HepG2 (cell line): ENCODE results near the gene CRYM. TPM values are rescaled to one million over a fixed set of nuclear protein-coding genes. Genes with fewer than 3 reads are reported as not detected.

ENCODE experiments used
- CCDC6 ChIP-seq: sonication (generic); formaldehyde crosslinking; IDR thresholded peaks from 2 replicates; pipeline ENCODE4 v1.8.1; 2022; ENCODE audit warnings: mild to moderate bottlenecking, missing genetic modification reagents, moderate library complexity
- CEBPG ChIP-seq: IDR thresholded peaks from 2 replicates; pipeline ENCODE4 v1.6.1; 2016
- CENPX ChIP-seq: sonication (generic); formaldehyde crosslinking; IDR thresholded peaks from 2 replicates; pipeline ENCODE4 v1.9.0; 2021; ENCODE audit warnings: mild to moderate bottlenecking, missing genetic modification reagents, moderate library complexity
- ELK4 ChIP-seq: sonication (generic); formaldehyde crosslinking; IDR thresholded peaks from 2 replicates; pipeline ENCODE4 v1.9.0; 2021; ENCODE audit warnings: missing genetic modification reagents, borderline replicate concordance
- ETV6 ChIP-seq: sonication (generic); formaldehyde crosslinking; conservative IDR thresholded peaks from 2 replicates; pipeline ENCODE4 v1.4.0; 2020; ENCODE audit warnings: missing genetic modification reagents
- FOSL2 ChIP-seq: sonication (generic); formaldehyde crosslinking; IDR thresholded peaks from 2 replicates; pipeline ENCODE4 v1.4.0; 2020; ENCODE audit warnings: missing genetic modification reagents
- GTF3A ChIP-seq: sonication (generic); formaldehyde crosslinking; conservative IDR thresholded peaks from 2 replicates; pipeline ENCODE4 v1.4.0; 2020; ENCODE audit warnings: mild to moderate bottlenecking, missing genetic modification reagents
- HES4 ChIP-seq: sonication (generic); formaldehyde crosslinking; IDR thresholded peaks from 2 replicates; pipeline ENCODE4 v1.9.0; 2021; ENCODE audit warnings: mild to moderate bottlenecking, missing genetic modification reagents, borderline replicate concordance
- HNRNPUL1 ChIP-seq: fragments of 200-400 bp; formaldehyde crosslinking; IDR thresholded peaks from 2 replicates; pipeline ENCODE4 v1.6.1; 2017; ENCODE audit warnings: low read depth, mild to moderate bottlenecking, low read length, moderate library complexity
- MAFK ChIP-seq, 2 experiments: IDR thresholded peaks in 1 of 2; conservative IDR thresholded peaks in 1 of 2; 2 replicates each; pipeline ENCODE4 v1.6.1; 2011; ENCODE audit warnings: improper control_type of control experiment in 2 of 2, low read length in 2 of 2
- MAZ ChIP-seq, 2 experiments: sonication (generic) in 1 of 2; formaldehyde crosslinking in 1 of 2; IDR thresholded peaks; 2 replicates each; pipeline versions ENCODE4 v1.5.0 to v1.6.1; 2012 to 2020; ENCODE audit warnings: low read depth in 2 of 2, mild to moderate bottlenecking in 2 of 2, borderline replicate concordance in 1 of 2, improper control_type of control experiment in 1 of 2, low read length in 1 of 2, missing genetic modification reagents in 1 of 2, moderate library complexity in 1 of 2
- RXRB ChIP-seq: IDR thresholded peaks from 2 replicates; pipeline ENCODE4 v1.6.1; 2016; ENCODE audit warnings: borderline replicate concordance, missing genetic modification reagents, missing compliant biosample characterization
- SETDB1 ChIP-seq: sonication (generic); formaldehyde crosslinking; IDR thresholded peaks from 2 replicates; pipeline ENCODE4 v1.5.1; 2020; ENCODE audit warnings: missing genetic modification reagents, mild to moderate bottlenecking, borderline replicate concordance
- SP1 ChIP-seq, 2 experiments: fragments of 450-650 bp in 1 of 2; sonication (generic) in 1 of 2; formaldehyde crosslinking in 1 of 2; IDR thresholded peaks; 2 replicates each; pipeline versions ENCODE4 v1.4.0 to v1.6.1; 2016 to 2020; ENCODE audit warnings: missing genetic modification reagents in 1 of 2
- TRIM24 ChIP-seq: sonication (generic); formaldehyde crosslinking; IDR thresholded peaks from 2 replicates; pipeline ENCODE4 v1.8.0; 2022; ENCODE audit warnings: mild to moderate bottlenecking, missing genetic modification reagents
- WIZ ChIP-seq: sonication (generic); formaldehyde crosslinking; IDR thresholded peaks from 2 replicates; pipeline ENCODE4 v1.5.1; 2020; ENCODE audit warnings: mild to moderate bottlenecking, missing genetic modification reagents
- XBP1 ChIP-seq: sonication (generic); formaldehyde crosslinking; IDR thresholded peaks from 2 replicates; pipeline ENCODE4 v1.5.0; 2020; ENCODE audit warnings: missing genetic modification reagents
- XRCC5 ChIP-seq: fragments of 200-400 bp; formaldehyde crosslinking; optimal IDR thresholded peaks from 2 replicates; pipeline ENCODE3; 2017; ENCODE audit warnings: mild to moderate bottlenecking, low read length
- YY1 ChIP-seq: IDR thresholded peaks from 2 replicates; pipeline ENCODE4 v1.6.1; 2011; ENCODE audit warnings: low read length, low read depth, moderate library complexity, mild to moderate bottlenecking; ENCODE audit not compliant: insufficient read depth, insufficient replicate concordance
- ZBTB3 ChIP-seq: sonication (generic); formaldehyde crosslinking; IDR thresholded peaks from 2 replicates; pipeline ENCODE4 v1.4.0; 2020; ENCODE audit warnings: low read depth, mild to moderate bottlenecking, moderate library complexity, missing genetic modification reagents, borderline replicate concordance
- ZFP36L1 ChIP-seq: sonication (generic); formaldehyde crosslinking; IDR thresholded peaks from 2 replicates; pipeline ENCODE4 v1.8.0; 2022; ENCODE audit warnings: mild to moderate bottlenecking, missing genetic modification reagents, moderate library complexity
- ZFY ChIP-seq: sonication (generic); formaldehyde crosslinking; IDR thresholded peaks from 2 replicates; pipeline ENCODE4 v1.4.0; 2020; ENCODE audit warnings: missing genetic modification reagents
- ZNF451 ChIP-seq: sonication (generic); formaldehyde crosslinking; IDR thresholded peaks from 2 replicates; pipeline ENCODE4 v1.5.0; 2020; ENCODE audit warnings: mild to moderate bottlenecking, missing genetic modification reagents
- ZNF576 ChIP-seq: sonication (generic); formaldehyde crosslinking; IDR thresholded peaks from 2 replicates; pipeline ENCODE4 v1.4.0; 2020; ENCODE audit warnings: mild to moderate bottlenecking, missing genetic modification reagents
- ZNF75D ChIP-seq: sonication (generic); formaldehyde crosslinking; IDR thresholded peaks from 2 replicates; pipeline ENCODE4 v1.8.1; 2023; ENCODE audit warnings: missing genetic modification reagents, mild to moderate bottlenecking, borderline replicate concordance
- polyA plus RNA-seq, 8 experiments: library from polyadenylated mRNA; depleted of rRNA in 3 of 8; stranded (reverse) in 7 of 8; unstranded in 1 of 8; fragments of >200 nt; fragmentation: Illumina TruSeq in 4 of 8; extraction: Trizol in 4 of 8; gene quantifications; 2 replicates each; pipeline versions ENCODE4 v1.2.1 to v1.2.3, GENCODE V29; 2011 to 2016; ENCODE audit warnings: low read depth in 4 of 8, missing spikeins in 1 of 8, mixed read lengths in 1 of 8; ENCODE audit not compliant: insufficient read depth in 1 of 8
- total RNA-seq, 5 experiments: library from RNA; depleted of rRNA; stranded (reverse); fragments of >200 nt; fragmentation: Illumina TruSeq; extraction: Trizol; gene quantifications; 2 replicates each; pipeline ENCODE4 v1.2.3, GENCODE V29; 2016; ENCODE audit warnings: low read depth in 1 of 5
- TF ChIP-seq, protein P1 (sequence below): sonication (generic); formaldehyde crosslinking; IDR thresholded peaks from 2 replicates; pipeline ENCODE4 v1.9.0; 2022; ENCODE audit warnings: missing genetic modification reagents, mild to moderate bottlenecking, borderline replicate concordance
- TF ChIP-seq, protein P2 (sequence below): IDR thresholded peaks from 2 replicates; pipeline ENCODE4 v1.6.1; 2012; ENCODE audit warnings: inconsistent platforms

The CRYM gene
- total and polyA plus RNA-seq, 2 of the 13 experiments (the other 11 are each of a cell fraction or from before 2014, with no cell fraction given) = 1.9 to 2.2 TPM

DNA sequence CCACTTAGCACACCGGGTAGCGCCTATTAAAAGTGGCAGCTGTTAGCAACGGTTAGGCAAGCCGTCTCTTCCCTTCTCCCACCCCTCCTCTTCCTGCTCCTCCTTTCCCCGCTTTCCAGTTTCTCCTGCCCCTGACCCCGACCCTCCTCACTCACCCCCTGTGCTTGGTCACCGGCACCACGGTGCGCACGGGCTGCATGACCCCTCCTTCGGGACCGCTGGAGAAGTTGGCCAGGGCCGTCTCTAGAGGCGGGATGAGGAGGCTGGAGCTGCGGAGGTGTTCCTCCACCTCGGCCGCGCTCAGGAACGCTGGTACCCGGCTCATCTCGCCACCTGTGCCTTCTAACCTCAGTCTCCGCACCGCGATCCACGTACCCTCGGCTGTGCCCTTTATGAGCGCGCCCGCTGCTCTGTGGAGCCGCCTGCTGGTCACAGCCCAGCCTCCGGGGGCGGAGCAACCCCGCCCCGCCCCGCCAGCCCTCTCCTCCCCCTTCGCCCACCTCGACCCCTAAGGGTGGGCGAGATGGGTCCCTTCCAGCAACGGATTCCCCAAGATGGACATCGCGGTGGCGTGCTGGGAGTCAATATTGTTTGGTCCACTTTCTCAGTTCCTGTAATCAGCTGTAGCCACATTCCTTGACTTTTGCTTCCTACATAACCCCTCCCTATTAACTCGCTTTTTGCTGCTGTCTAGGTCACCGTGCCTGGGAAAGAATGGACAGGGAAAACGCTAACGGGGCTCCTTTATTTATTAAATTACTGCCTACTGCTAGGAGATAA is at the start of gene CRYM (continued):
- TF ChIP-seq, protein P1, sequence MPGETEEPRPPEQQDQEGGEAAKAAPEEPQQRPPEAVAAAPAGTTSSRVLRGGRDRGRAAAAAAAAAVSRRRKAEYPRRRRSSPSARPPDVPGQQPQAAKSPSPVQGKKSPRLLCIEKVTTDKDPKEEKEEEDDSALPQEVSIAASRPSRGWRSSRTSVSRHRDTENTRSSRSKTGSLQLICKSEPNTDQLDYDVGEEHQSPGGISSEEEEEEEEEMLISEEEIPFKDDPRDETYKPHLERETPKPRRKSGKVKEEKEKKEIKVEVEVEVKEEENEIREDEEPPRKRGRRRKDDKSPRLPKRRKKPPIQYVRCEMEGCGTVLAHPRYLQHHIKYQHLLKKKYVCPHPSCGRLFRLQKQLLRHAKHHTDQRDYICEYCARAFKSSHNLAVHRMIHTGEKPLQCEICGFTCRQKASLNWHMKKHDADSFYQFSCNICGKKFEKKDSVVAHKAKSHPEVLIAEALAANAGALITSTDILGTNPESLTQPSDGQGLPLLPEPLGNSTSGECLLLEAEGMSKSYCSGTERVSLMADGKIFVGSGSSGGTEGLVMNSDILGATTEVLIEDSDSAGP (CRISPR knock-in tag) = peak; percentile 85
- TF ChIP-seq SP1 (IDR thresholded peaks at IDR 0.05) (no peak), SP1 (CRISPR knock-in tag; IDR thresholded peaks at IDR 0.05) (peak; percentile 96), CEBPG (CRISPR knock-in tag) (no peak), MAZ (IDR thresholded peaks at IDR 0.05; ENCODE audit: borderline replicate concordance, low read depth, low read length) (peak; percentile 87; the same call in 1 of the 2 replicates), MAZ (CRISPR knock-in tag; IDR thresholded peaks at IDR 0.05; ENCODE audit: low read depth) (peak; percentile 91), ZBTB3 (peak; percentile 55; the same call in 1 of the 2 replicates), HES4 (peak; percentile 80; the same call in 1 of the 2 replicates), GTF3A (CRISPR knock-in tag) (peak; percentile 69; the same call in 1 of the 2 replicates), ETV6 (CRISPR knock-in tag) (peak; percentile 47), ZFP36L1 (CRISPR knock-in tag) (peak; percentile 18; the same call in 1 of the 2 replicates), ZNF576 (no peak), ZNF451 (CRISPR knock-in tag) (no peak), XRCC5 (peak; percentile 77), YY1 (peak; percentile 74), ZFY (CRISPR knock-in tag) (no peak), HNRNPUL1 (no peak), SETDB1 (CRISPR knock-in tag) (no peak), CENPX (no peak), TRIM24 (CRISPR knock-in tag) (no peak), RXRB (CRISPR knock-in tag) (peak; percentile 62; the same call in 1 of the 2 replicates), MAFK (conservative IDR thresholded peaks at IDR 0.05 in 1 of 2, IDR thresholded peaks at IDR 0.05 in 1 of 2; ENCODE audit: low read length in 2 of 2) (no peak), CCDC6 (CRISPR knock-in tag) (0 out of 2 replicates have a peak, but pooled peaks have one; percentile 23), FOSL2 (peak; percentile 81), ELK4 (CRISPR knock-in tag) (no peak), WIZ (CRISPR knock-in tag) (peak; percentile 64; the same call in 1 of the 2 replicates), ZNF75D (no peak), XBP1 (CRISPR knock-in tag) (no peak)
- TF ChIP-seq, protein P2, sequence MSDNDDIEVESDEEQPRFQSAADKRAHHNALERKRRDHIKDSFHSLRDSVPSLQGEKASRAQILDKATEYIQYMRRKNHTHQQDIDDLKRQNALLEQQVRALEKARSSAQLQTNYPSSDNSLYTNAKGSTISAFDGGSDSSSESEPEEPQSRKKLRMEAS = peak; percentile 63
